Heart left ventricle (tissue), 13 donors: ENCODE measurements around the gene IL15RA.

Experiments used
- POLR2A ChIP-seq, 2 donors: fragments of 450-650 bp; IDR thresholded peaks; one replicate each; pipeline ENCODE4 v1.6.1; 2017; ENCODE audit warnings: antibody characterized with exemption in 2 of 2, mild to moderate bottlenecking in 2 of 2, moderate library complexity in 2 of 2
- TF ChIP-seq, protein P1 (sequence below), 12 donors: fragments of 200-600 bp; sonication (generic) in 4 of 12; IDR thresholded peaks; one replicate each; pipeline versions ENCODE4 v1.5.0 to v1.8.0; 2018 to 2022; ENCODE audit warnings: antibody characterized with exemption in 12 of 12, mild to moderate bottlenecking in 5 of 12
- donor health status: ischemic (EF 13 %, LVEDD 7.1; RV severe dilation, severe dysfunction).
- donor health status: DM: no; HTN: yes; CAD: no.
- donor health status: DM: no; HTN: no; CAD: no.
- donor health status: ischemic (EF 25% LVEDD 6.9; RV normal size, moderate dysfunction).
- donor health status: ischemic (EF 25% LVEDD 5.7; RV mildly dilated, moderate dysfunction).
- donor health status: ischemic (EF 35%, LVEDD 5.7; RV mildly dilated, moderate dysfunction).
- donor health status: nonischemic (EF 11% LVEDD 7.7; RV severe dilation, severe dysfunction).
- donor health status: DM: yes; HTN: yes; CAD: no.
- donor health status: PGD.
- donor health status: ischemic (EF 29% LVEDD 5.4; RV normal size, mild dysfunction).
- donor health status: nonischemic (EF 23%, LVEDD 6.1; RV moderate dilation, normal function).

DNA sequence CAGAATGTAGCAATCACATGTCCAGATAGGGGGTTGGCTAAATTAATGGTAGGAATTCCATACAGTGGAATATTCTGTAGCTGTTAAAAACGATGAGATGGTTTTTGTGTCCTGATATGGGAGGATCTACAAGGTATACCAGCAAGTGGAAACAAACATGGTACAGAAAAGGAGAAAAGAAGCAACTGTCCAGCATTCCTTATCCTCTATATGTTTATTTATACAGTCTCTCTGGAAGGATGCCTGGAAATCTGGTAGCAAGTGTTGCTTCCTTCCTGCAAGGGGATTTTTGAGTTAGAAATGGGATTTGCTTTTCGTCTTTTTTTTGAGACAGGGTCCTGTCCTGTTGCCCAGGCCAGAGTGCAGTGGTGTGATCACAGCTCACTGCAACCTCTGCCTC is 19.3 kb downstream of the IL15RA start:
- TF ChIP-seq, protein P1, sequence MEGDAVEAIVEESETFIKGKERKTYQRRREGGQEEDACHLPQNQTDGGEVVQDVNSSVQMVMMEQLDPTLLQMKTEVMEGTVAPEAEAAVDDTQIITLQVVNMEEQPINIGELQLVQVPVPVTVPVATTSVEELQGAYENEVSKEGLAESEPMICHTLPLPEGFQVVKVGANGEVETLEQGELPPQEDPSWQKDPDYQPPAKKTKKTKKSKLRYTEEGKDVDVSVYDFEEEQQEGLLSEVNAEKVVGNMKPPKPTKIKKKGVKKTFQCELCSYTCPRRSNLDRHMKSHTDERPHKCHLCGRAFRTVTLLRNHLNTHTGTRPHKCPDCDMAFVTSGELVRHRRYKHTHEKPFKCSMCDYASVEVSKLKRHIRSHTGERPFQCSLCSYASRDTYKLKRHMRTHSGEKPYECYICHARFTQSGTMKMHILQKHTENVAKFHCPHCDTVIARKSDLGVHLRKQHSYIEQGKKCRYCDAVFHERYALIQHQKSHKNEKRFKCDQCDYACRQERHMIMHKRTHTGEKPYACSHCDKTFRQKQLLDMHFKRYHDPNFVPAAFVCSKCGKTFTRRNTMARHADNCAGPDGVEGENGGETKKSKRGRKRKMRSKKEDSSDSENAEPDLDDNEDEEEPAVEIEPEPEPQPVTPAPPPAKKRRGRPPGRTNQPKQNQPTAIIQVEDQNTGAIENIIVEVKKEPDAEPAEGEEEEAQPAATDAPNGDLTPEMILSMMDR (IDR thresholded peaks at IDR 0.05): no peak
- TF ChIP-seq POLR2A (IDR thresholded peaks at IDR 0.05): no peak
